Measurements from ENCODE around the gene ABCA4.

- TF ChIP-seq MAX (IDR thresholded peaks at IDR 0.05) (no peak), POLR2A (IDR thresholded peaks at IDR 0.05; ENCODE audit: borderline replicate concordance, extremely low read depth, insufficient read depth, insufficient read length) (no peak), ZFX (IDR thresholded peaks at IDR 0.05) (no peak), POLR2AphosphoS5 (IDR thresholded peaks at IDR 0.05; ENCODE audit: low read depth, low read length) (no peak), CTCF (IDR thresholded peaks at IDR 0.05 in 2 of 3, conservative IDR thresholded peaks at IDR 0.05 in 1 of 3; ENCODE audit: borderline replicate concordance in 1 of 3, insufficient read depth in 1 of 3, low read depth in 2 of 3, low read length in 2 of 3) (no peak), RAD21 (IDR thresholded peaks at IDR 0.05; ENCODE audit: low read depth) (no peak), EZH2 (IDR thresholded peaks at IDR 0.05) (no peak), JUND (IDR thresholded peaks at IDR 0.05) (no peak), SP1 (IDR thresholded peaks at IDR 0.05; ENCODE audit: low read depth) (no peak), TCF7L2 (IDR thresholded peaks at IDR 0.05; ENCODE audit: borderline replicate concordance, extremely low read depth, insufficient read depth, insufficient read length) (no peak), ZNF274 (IDR thresholded peaks at IDR 0.05; ENCODE audit: low read depth, low read length) (no peak), EZH2phosphoT487 (IDR thresholded peaks at IDR 0.05; ENCODE audit: borderline replicate concordance) (no peak), CEBPB (IDR thresholded peaks at IDR 0.05; ENCODE audit: low read depth) (no peak)
- TF ChIP-seq, protein P1, sequence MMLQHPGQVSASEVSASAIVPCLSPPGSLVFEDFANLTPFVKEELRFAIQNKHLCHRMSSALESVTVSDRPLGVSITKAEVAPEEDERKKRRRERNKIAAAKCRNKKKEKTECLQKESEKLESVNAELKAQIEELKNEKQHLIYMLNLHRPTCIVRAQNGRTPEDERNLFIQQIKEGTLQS (IDR thresholded peaks at IDR 0.05) = no peak
Observed at GRCh38 chr1:94095744-94096469, 25.0 kb downstream of the ABCA4 start.
